Fibroblast of skin of back (primary cell): Measurements from ENCODE around the gene GABRB3.
"Not testable (repeated sequence)": the region's sequence is repeated elsewhere in the genome, so short reads cannot be mapped to it uniquely, and the experiment has no call there.

Source experiments
- DNase-seq: peaks from one replicate; pipeline ENCODE4 v3.0.0-alpha.2; 2013

GABRB3 gene

DNA sequence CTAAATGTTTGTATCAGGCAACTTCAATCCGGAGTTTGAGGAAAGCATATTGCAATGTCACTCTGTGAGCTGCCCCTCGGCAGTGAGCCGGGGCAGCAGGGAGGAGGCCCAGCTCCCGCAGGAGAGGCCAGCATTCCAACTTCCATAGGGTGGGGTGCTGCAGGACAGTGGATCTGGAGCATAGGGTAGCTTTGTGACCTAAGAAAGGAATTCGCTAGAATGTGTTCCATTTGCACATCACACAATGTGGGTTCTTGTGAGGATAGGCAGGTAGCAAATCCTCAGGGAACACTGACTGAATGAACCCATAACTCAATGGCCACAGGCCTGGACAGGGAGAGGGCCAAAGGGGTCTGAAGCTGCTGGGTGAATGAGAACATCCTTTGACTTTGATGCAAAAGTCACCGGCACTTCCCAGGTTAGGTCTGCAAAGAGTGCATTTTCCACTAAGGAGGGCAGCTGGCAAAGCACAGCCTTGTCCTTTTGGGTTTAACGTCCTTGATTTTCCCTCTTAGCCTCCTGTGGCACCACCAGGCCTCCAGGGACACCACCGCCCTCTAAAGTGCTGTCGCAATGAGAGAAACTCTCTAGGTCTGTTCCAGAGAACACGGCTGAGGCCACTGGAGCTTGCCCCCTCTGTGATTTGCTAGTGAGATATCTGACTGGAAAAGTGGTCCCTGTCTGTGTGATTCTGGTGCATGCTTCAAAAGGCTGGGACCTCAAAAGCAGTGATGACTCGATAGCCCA, 36.2 kb downstream of the GABRB3 start:
- no peak for DNase-seq

DNA sequence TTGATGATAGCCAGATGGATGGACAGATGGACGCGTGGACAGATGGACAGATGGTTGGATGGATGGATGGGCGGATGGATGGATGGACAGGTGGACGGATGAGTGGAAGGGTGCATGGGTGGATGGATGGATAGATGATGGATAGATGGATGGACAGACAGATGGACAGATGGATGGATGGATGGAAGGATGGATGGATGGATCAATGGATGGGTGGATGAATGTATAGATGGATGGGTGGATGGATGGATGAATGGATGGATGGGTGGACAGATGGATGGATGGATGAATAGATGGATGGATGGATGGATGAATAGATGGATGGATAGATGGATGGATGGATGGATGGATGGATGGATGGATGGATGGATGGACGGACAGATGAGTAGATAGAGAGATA, 40.9 kb downstream of the GABRB3 start:
- DNase-seq: no peak

DNA sequence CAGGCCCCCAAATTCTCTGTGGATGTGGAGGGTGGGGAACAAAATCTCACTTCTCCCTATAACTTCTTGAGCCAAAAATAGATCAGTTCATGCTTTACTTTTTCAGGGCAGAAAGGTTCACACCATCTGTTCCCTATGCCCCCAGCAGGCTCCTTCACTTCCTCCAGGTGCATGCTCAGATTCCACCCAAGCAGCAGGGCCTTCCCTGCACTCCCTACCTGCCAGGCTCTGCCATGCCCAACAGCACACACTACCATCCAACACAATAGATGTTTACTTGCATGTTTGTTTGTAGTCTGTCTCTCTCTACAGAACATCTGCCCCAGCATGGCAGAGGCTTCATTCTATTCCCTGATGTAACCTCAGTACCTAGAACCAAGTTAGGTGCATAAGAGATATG, 43.3 kb downstream of the GABRB3 start:
- no peak for DNase-seq

DNA sequence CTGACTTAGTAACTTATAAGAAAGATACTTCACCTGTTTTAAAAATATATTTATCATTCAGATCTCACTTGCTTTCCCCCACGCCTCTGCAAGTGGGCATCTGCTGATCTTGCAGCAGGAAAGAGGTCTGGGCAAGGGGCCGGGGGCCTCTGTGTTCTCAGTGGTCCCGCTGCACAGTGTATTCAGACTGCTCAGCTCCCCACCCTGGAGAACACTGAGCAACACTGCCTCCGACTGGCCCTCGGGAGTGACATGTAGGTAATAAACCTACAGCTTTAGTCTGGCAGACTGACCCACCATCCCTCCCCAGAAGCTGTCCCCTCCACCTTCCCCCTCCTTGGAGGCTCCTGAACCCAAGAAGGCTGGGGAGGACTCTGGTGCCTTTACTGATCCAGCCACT, 43.8 kb downstream of the GABRB3 start:
- no peak for DNase-seq

DNA sequence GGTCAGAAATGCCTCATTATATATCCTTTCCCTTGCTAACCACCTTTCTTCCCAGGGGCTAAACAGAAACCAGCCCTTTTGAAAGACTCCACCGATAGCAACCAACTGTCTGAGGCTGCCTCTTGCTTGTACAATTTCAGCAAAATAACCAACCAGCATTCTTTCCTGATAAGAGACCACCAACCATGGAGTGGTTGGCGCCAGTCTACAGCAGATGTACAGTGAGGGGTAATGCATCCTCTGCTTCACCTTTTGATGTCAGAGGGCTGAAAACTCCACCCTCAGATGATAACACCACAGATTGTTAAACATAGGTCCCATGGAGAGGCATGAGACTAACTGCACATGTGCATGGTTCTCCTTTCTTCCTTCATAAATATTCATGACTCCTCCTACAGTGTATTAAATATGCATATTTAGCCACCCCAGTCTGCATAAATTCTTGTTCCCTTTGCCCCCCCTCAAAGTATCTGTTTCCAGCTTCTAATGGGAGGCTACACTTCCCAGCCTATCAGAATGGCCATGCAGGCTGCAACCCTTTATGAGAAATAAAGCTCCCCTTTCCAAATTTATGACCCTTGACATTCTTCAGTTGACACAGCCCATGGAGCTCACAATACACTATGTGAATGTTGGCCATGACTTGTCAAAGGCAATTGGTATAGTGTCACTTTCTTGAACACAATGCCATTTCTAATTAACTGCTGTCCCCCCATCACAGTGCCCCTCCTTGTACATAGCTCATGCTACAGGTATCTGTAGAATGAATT, 48.3 kb downstream of the GABRB3 start:
- DNase-seq: no peak

DNA sequence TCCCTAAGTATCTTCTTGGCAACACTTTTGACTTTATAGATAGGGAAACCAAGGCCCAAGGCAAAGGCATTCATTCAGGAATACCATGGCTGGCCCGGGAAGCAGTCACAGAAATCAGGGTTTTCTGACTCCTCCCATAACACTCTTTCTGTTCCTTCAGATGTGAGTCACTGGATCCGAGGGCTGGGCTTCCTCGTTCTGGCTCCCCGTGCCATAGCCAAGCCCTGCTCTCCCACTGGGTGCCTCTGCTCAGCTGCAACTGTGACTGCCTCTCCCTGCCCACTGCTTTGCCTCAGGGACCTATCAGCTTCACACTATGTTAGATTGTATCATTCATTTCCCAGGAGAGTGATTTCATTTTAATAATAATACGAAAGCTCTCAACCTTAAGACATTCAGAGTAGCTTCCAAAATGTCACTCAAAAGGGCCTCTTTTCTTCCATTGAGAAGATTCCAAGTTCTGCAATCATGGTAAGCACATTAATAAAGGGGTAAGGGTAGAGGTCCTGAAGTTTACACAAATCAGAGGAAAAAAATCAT, 50.2 kb downstream of the GABRB3 start:
- no peak for DNase-seq

DNA sequence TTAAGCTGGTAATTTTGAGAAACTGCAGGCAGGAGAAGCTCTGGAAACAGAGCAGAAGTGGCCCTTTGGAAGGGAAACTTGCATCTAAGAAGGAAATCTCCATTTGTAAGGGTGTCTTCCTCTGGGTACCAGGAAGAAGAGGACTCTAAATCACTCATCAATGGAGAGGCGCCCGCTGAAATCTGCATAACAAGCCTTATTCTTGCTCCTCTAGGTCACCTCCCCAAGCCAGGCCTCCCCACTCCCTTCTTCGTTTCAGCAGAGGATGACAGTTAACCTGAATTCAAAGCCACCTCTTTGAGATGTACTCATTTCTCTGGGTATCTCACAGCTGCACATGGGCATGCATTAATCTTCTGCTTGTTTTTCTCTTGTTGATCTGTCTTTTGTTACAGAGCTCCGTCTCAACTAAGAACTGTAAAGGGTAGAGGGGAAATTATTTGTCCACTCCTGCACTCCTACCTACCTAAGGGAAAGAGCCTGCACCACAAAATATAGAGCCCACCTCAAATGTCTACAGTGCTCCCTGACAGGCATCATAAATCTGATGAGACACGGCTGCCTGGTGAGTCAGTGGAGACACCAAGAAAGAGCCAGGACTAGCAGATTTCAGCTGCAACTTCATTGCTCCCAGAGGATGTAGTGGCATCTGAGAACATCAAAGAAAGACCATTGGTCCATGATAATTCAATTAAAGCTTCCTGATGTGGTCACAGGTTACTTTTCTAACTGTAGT, 51.5 kb downstream of the GABRB3 start:
- DNase-seq: no peak

DNA sequence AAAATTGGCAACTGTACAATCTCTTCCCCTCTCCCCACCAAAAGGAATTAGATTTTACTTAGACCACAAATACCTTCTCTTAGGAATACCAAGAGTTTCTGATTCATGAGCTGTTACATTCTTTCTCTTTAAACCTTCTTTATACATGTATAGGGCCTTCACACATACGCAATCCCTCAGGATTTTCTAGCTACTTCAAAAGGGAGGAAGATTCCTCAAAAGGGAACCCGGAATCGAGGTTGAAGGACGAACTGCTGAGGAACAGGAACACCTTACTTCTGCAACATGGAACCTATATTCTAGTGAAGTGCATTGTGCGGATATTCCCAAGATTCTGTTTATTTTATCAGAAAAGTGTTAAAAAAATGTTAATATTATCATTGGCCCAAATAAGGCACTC, 52.3 kb downstream of the GABRB3 start:
- DNase-seq: no peak

DNA sequence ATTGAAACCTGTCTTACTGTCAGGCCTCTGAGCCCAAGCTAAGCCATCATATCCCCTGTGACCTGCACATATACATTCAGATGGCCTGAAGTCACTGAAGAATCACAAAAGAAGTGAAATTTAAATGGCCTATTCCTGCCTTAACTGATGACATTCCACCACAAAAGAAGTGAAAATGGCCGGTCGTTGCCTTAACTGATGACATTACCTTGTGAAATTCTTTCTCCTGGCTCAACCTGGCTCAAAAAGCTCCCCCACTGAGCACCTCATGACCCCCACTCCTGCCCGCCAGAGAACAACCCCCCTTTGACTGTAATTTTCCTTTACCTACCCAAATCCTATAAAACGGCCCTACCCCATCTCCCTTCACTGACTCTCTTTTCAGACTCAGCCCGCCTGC, 53.0 kb downstream of the GABRB3 start:
- DNase-seq: not testable (repeated sequence)

DNA sequence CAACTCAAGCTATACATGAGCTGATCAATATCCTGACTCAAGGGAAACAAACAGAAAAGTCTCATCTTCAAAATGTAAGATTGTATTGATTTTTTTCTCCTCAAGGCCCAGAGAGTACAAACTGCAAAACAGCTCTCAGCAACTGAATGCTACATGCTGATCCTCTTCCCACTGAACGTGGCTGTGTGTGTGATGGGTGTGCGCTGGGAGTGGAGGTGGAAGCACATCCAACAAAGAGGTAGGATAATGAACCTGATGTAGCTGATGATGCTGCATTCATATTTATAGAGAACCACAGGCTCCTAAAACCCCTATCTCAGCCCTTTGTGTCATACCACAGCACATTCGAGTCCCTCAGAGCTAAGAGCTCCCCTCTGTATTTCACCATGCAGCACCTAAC, 56.8 kb downstream of the GABRB3 start:
- DNase-seq: no peak

DNA sequence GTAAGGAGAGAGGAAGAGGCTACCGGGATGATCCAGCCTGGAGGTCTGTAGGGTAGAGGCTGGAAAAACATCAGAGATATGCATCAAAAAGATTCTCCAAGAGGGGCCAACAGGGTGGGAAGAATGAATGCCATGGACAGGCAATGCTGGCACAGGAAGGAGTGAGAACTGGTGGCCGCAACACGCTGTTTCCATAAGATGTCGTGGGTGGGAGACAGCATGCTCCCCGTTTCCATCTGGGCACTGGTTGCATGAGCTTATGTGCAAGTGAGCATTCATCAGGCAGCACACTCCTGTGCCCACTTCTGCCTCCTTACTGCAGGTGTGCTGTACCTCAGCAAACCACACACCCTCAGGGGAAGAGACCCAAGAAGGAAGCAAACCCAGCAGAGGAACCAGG, 59.4 kb downstream of the GABRB3 start:
- DNase-seq: no peak

DNA sequence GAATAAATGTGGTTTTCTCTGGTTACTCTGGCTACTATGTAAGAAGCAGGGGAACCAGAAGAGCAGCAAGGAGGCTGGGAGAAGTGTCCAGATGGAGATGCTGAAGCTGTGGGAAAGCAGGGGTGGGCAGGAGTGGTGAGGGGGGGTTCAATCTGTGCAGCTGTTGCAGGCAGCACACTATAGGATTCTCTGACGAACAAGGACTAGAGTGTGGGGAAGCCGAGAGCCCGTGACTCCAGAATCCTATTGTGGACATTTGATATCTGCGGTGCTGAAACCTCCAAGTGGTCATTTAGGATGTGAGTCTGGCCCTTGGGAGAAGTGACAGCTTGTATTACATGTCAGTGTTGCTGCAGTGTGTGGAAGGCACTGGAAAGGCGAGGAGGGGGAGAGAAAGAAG, 60.5 kb downstream of the GABRB3 start:
- DNase-seq: no peak

DNA sequence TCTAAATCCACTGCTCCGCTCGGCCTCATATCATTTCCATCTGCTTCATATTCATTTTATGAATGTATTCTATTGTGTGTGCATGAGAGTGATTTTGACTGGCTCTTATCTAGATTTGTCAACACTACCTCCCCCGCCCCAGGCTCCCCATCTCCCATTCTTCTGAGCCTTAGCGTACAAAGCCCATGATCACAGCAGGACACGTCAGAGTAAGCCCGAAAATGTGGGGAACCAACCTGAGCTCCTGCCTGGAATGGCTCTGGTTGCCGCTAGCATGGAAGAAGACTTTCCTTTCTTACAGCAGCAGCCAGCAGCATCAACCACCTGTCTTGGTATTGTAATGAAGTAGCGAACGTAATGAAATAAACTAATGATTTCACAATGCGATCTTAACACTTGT, 61.4 kb downstream of the GABRB3 start:
- no peak for DNase-seq

DNA sequence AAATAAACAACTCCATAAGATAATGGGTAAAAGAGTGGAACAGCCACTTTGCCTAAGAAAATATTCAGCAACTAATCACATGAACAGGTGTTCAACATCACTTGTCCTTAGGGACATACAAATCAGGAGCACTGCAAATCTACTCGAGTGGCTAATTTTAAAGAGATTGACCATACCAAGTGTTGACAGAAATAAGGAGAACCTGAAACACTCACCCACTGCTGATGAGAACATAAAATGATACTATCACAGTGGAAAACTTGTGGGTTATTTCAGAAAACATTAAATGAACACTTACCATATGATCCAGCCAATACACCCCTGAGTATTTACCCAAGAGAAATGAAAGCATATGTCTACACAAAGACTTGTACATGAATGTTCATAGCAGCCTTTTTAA, 70.5 kb downstream of the GABRB3 start:
- no peak for DNase-seq

DNA sequence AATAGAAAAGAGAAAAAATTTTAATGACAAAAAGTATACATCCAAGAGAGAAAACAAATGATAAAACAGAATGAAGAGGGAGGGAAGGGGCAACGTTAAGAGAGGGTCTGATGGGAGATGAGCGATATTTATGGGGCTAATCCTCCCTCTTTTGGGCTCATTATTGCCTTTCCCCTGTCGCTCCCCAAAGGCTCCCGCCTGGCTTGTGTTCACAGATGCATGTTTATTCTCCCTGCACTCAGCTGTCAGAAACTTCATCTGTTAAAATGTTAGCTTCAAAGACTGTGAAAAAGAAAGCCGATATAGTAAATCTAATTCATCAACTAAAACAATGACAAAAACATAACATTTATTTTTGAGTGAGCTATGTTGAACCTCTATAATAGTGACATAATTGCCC, 74.3 kb downstream of the GABRB3 start:
- DNase-seq: no peak

DNA sequence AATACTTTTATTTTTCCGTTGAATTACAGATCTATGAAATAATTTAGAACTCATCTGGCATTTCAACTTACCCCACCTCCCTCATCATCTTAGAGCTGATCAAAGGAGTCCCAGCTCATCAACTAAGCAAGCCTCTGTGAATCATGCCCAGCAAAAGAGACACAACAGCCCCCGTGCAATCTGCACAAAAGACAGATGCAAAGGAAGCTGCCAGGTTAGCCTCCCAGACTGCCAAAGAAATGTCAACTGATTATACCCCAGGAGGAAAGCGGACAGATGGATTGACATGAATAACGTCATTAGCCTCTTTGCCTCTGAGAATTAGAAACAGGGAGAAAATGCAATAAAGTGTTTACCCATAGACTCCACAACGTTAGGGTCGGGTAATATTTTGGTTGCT, 75.0 kb downstream of the GABRB3 start:
- no peak for DNase-seq

DNA sequence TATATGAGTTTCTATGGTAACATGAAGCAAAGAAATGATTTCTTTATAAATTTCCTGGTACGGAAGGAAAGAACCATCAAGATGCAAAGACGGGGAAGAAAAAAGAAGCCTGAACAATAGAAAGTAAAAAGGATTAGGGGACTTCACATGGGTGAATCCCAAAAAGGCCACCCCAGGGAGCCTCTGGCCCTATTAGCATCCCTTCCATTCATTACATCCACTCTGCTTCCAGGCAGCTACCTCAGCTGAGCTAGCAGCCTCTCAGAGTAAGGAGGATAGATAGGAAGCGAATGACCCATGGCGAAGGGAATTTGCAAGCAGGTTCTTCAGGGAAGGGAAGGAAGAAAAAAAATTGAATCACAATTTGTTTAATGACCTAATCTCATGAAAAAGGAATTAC, 81.6 kb downstream of the GABRB3 start:
- DNase-seq: no peak

DNA sequence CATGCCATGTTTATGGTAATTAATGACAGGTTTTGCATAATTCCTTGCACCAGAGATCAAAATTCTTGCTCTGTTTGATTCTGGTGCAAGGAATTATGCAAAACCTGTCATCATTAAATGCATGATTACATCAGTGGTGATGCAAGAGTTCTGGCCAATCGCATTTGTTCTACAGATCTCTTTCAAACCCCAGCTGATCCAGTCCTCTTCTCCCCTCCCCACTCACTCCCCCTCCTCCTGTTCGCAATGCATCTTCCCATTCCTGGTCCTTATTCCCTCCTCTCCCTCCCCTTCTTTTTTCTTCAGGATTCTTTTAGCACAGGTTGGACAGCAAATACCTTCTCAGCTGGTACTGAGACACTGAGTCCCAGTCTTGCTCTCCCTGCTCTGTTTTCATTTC, 82.1 kb downstream of the GABRB3 start:
- no peak for DNase-seq

DNA sequence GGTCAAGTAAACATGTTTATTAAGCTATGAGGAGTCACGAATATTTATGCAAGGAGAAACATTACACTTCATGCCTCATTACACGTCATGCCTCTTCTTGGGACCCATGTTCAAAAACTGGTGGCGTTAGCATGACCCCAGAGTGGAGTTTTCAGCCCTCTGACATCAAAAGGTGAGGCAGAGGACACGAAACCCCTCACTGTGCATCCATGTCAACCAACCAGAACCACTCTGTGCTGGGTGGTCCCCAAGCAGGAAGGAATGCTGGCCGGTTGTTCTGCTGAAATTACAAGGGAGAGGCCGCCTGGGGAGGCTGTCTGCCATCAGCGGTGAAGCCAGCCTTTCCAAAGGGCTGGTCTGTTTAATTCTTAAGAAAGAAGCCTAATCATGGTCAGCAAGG, 83.4 kb downstream of the GABRB3 start:
- no peak for DNase-seq

DNA sequence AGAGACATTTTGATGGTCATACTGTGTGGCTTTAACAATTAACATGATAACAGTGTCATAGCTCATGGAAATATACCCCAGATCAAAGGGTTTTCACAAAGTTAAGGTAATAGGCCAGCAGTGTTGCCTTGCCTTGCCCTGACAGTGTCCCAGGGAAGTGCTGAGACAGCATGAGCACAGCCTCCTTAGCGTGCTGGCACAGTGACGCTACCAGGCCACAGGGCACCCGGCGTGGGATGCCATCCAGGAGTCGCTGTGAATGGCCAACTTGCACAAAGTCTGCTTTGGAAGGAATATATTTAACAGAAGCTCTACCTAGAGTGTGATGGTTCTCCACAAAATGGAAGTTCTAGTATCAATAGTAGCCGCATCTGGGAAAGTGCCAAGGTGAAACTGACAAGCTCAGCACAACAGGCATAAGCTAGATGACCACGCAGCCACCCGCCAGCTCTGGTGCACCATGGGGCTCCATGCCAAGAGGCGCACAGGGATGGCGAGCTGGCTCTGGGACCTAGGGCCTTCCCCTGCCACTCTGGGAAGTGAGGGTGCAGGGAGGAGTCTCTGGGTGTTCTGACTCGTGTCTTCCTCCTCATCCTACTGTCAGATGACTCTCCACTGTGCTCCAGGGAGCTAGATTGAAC, 86.2 kb downstream of the GABRB3 start:
- no peak for DNase-seq

DNA sequence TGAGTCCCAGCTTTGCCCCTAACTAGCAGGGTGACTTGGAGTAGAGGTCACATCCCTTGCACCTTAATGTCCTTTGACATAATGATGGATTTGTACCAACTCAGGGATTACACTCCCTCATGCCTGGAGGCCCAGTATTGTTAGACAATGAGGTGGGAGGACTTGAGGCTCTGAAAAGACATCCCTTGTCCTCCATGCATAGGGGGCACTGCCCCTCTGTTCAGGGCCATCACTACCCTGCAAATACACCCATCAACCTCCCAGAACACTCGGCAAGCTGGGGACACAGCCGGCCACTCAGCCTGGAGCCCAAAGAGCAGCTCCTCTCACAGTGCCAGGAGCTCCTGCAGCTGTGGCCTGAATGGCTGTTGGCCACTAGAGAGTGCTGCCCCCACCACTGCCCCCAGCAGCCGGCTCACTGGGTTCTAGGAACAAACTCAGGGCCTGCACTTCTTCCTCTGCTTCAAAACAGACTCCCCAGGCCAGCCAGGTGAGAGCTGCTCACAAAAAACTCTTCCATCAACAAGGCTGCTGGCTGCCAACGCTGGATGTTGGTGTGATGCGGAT, 90.2 kb downstream of the GABRB3 start:
- DNase-seq: no peak

DNA sequence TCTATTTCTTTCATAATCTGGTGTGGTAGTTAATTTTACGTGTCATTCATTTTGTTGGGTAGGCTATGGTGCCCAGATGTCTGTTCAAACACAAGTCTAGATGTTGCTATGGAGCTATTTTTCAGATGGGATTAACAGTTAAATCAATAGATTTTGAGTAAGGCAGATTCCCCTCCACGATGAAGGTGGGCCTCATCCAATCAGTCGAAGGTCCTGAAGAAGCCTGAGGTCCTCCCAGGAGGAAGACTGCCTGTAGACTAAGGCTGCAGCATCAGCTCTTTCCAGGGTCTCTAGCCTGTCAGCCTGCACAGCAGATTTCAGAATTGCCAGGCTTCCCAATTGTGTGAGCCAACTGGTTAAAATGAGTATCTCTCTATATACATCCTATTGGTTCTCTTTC, 92.9 kb downstream of the GABRB3 start:
- no peak for DNase-seq

DNA sequence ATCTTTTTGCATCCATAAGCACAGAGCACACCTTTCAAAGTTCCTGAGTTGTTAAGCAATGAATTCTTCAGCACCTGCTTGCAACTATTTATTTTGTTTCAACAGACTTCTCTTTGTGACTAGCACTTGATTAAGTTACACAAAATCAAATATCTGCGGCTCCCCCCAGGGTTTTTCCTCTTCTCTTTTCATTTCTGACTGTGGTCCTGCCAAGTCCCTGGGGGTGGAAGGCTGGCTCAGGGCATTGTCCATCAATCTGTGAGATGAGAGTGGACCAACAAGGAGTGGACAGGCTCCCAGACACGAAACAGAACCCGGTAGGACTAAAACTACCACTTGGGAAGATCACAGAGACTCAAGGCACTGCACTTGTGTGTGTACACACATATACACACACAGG, 96.8 kb downstream of the GABRB3 start:
- no peak for DNase-seq
